OCI-LY1 (cell line): Measurements from ENCODE around the gene ATP6AP1.

Source experiments
- CTCF ChIP-seq: fragments of 200-600 bp; sonication (generic), shearing (Covaris generic); IDR thresholded peaks from 2 replicates; pipeline ENCODE4 v1.5.1; 2017; ENCODE audit warnings: mild to moderate bottlenecking, antibody characterized with exemption, low read length, moderate library complexity, mixed read lengths
- EZH2 ChIP-seq: fragments of 200-600 bp; sonication (generic), shearing (Covaris generic); IDR thresholded peaks from 2 replicates; pipeline ENCODE4 v1.8.0; 2017; ENCODE audit warnings: borderline replicate concordance, mixed run types, mild to moderate bottlenecking, antibody characterized with exemption, low read length, moderate library complexity, mixed read lengths

GRCh38 chrX:154436983-154437752 lies 8.7 kb downstream of the ATP6AP1 start, which contains the start of gene GDI1:
- TF ChIP-seq EZH2 (no peak), CTCF (no peak)
